GM18868 (cell line): ENCODE results near the gene NAALADL2.

Experiments used
- ATAC-seq: cut with Tn5 transposase; IDR thresholded peaks from one replicate; pipeline ENCODE4 v1.9.1; 2021; ENCODE audit warnings: mild to moderate bottlenecking, moderate library complexity; ENCODE audit not compliant: unreplicated experiment

The NAALADL2 gene

DNA sequence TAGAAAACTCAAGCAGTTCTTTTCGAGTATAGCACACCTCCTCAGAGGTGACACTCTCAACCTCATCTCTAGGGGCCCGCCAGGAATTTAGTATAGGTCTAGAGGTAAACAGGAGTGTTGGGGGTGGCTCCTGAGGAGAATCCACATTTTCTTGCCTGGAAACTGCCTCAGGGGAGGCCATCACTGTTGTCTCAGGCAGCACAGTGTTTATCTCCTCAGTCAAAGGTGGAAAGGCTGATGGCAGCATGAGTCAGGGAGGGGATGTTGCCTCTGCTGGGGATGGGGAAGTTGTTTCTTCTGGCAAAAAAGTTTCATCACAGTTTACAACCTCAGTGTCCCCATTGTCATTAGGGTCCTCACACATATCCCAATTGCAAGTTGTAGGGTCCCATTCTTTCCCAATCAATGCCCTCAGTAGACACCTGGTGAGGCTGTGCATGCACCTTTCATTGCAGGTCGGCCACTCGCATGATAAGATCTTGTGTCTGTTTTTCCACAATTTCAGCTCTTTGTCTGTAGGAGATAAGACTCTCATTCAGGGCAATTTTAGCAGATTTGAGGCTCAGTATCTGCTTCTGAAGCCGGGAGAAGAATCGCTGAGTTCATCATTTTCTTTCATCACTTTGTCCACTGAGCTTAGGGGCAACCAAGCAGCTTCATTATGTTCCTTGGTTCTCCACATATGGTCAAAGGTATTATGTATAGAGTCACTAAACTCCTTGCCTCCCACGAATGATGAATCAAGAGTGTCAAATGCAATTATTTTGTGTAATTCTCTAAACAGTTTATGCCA lies 25.8 kb downstream of the NAALADL2 start:
- no peak for ATAC-seq

DNA sequence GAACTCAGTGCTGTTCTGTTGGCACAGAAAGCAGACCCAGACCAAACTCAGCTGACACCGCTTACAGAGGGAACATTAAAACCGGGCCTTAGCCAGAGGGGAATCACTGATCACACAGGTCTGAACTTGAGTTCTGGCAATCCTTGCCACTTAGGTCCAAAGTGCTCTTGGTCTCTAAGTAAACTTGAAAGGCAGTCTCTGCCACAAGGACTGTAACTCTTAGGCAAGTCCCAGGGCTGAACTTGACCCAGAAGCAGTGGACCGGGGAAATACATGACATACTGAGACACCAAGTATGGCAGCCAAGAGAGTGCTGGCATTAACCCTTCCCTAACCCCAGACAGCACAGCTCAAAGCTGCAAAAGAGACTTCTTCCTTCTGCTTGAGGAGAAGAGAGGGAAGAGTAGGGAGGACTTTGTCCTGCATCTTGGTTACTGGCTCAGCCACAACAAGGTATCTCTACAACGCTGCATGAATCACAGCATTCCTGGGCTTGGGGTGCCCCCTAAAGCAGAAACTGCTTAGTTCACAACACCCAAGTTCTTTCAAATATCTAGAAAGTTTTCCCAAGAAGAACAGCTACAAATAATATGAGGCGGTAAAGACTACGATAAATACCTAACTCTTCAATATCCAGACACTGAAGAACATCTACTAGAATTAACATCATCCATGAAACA lies 32.5 kb downstream of the NAALADL2 start:
- no peak for ATAC-seq

DNA sequence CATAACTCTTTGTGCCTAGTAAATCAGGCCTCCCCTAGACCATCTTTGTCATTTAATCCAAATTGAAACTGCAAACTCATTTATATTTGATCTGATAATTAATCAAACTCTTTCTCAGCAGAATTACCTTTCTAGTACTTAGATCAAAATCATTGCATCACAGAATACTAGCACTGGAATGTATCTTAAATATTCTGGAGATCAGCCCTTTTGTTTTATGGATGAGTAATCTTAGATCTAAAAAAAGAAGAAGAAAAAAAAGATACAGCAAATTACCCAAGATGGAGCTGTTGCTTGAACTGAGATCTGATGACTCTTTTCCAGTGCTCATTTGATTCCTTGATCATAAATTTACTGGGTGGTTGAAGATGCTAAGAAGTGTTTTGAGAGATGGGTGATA lies 47.9 kb downstream of the NAALADL2 start:
- ATAC-seq: no peak

DNA sequence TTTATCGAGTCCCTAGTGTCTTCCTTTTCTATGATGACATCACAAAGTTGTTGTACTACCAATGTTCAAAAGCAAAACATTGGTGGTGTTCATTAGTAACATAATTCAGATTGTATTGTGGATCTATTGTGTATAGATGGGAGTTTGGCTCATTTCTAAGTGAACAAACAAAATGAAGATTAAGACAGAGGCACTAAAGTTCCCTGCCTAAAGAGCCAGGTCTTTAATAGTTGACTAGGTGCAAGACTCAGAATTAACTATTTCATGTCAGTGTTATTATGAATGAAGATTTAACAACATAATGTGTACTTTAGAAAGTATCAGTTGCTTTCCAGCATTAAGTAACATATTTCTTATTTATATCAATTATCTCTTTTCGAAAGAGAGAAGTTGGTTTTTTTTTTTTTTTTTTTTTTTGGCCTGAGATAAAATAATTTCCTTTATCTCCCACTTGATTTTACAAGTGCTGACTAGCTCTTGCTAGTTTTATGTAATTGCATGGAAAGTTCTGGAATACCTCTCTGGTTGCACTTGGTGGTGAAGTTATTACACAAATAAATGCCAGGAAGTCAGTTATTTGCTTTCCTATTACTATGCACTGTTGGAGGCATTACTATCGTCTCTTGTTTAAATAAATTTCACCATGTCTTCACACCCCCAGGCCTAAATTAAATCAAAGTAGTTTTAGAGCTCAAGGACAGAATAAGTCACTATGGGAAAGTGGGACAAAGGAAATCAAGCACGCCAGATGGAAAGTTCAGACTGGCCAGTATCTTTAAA lies 48.7 kb downstream of the NAALADL2 start:
- ATAC-seq: no peak

DNA sequence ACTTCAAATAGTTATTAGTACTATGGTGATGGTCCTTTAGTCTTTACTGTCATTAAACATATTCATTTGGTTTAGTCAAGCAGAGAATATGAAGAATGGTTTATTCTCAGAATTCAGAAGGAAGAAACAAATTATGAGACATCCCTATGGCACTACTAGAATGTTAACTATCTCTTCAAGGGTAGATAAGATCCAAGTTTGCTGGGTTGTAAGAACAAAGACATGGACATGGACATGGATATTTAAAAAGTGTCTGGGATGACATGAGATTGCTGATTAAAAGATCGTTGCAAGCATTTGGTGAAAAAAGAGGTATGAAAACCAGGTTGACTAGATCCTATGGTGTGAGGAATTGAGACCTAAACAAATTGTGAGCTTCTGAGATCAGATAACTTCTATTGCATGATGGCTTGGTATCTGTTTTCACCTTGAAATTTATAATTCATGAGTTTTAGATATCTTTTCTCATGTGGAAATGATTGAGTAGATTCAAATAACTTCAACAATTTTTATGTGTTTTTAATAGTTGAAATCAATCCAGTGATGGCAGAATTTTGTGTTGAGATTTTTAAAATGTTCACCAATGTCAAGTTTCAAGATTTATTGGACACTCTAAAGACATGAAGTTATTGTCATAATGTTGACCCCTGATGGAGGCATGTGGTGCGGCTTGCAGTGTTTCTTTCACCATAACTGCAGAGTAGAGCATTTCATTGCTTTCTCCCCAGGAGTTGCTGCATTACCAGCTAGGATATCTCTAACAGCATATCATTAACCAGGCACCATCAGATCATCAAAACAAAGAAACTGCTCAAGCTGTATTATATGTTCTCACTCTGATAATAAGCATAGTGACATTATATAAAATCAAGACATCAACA lies 72.6 kb downstream of the NAALADL2 start:
- ATAC-seq: no peak

DNA sequence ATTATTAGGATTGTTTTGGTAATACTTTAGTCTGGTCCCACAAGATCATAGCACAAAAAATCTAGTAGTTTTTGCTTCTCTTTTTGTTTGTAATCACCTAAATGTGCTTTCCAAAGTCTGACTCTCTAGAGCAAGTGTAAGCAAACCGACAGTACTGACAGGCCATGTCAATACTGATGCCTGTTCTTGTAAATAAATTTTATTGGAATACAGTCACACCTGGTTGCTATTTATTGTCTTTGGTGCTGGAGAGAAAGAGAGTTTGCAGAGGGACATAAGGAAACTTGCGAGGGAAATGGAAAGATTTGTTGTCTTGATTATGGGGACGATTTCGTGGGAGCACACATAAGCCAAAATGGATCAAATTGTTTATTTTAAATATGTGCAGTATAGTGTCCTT lies 77.5 kb downstream of the NAALADL2 start:
- ATAC-seq: no peak

DNA sequence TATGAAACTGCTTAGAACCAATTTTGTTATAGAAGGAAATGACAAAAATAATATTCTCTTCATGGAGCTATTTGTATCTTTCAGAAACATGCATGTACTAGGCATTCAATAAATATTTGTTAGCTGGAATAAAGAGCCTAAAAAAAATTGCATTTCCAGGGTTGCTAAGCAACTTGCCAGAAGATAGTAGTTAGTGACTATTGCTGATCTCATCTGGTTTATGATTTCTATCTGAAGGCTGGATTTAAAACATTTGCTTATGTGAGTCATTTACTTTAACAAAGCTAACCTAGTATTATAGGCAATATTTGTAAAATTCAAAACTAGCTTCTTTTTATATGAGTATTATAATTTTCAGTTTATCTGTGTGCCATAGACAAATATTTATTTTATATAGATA lies 78.3 kb downstream of the NAALADL2 start:
- no peak for ATAC-seq

DNA sequence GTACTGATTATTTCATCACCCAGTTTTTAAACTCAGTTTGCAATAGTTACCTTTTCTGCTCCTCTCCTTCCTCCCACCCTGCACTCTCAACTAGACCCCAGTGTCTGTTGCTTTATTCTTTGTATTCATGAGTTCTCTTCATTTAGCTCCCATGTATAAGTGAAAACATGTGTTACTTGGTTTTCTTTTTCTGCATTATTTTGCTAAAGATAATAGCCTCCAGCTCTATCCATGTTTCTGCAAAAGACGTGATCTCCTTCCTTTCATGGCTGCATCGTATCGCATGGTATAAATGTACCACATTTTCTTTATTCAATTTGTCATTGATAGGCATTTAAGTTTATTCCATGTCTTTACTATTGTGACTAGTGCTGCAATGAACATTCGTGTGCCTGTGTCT lies 79.0 kb downstream of the NAALADL2 start:
- ATAC-seq: no peak

DNA sequence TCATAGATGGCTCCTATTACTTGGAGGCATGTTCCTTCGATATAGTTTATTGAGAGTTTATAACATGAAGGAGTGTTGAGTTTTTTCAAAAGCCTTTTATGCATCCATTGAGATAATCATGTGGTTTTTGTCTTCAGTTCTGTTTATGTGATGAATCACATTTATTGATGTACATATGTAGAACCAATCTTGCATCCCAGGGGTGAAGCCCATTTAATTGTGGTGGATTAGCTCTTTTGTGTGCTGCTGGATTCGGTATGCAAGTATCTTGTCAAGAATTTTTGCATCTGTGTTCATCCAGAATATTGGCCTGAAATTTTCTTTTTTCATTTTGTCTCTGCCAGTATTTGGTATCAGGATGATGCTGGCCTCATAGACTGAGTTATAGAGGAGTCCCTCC lies 81.0 kb downstream of the NAALADL2 start:
- ATAC-seq: no peak

DNA sequence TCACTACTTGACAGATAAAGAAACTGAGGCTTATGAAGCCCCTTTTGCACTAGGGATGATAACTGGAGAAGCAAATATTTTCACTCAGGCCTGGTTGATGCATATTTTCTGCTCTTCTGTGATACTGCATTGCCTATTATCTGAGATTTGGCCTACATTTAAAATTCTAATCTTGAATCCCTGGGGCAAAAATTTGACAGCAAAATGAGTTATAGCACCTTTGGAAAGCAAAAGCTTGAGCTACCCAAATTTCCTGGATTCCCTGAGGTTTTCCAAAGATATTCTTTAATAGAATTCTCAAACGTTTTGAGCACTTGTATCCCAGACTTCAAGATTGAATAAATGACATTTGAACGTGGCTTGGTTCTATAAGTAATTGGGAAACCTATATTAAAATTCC lies 86.1 kb downstream of the NAALADL2 start:
- ATAC-seq: no peak

DNA sequence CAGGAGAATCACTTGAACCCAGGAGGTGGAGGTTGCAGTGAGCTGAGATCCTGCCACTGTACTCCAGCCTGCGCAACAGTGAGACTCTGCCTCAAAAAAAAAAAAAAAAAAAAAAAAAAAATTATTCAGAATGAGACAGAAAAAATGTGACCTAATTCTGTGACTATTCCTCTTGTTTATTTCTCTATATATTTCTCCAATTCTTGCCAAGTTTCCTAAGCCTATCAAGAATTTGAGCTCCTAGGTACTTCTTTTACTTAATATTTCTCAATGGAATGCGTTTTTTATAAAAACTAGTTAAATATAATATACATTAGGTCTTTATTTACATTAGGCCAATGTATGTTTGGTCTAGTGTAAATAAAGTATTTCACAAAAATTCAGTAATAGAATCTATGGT lies 86.8 kb downstream of the NAALADL2 start:
- no peak for ATAC-seq

DNA sequence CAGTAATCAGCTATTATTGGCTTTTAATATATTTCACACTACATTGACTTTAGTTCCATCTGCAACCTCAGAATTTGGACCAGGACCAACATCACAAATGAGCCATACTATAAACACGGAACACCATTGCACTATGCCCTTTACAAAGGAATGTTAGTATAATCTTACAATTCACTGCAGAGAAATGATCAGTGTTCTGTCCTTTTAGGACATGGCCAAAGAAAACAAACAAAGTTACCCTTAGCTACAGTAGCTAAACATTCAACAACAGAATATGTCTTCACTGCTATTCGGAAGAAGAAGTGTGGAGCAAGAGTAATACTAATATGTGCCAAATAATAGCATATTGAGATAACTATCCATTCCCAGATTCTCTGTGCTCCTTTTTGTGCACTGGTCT lies 90.4 kb downstream of the NAALADL2 start:
- no peak for ATAC-seq

DNA sequence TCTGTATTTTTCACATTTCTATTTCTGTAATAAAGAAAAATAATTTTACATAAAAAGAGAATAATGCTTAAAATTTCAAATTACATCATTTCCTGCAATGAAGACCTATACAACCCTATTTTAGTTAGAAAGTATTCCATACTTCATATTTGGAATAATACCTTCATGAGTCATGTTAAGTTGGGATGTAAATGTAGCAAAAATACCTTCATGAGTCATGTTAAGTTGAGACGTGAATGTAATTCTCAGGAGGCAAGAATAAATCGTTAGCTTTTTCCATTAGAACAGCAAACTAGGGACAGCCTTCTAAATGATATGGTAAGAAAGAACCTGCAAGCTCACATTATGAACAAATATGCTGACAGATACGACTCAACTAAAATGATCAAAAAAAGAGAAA lies 91.9 kb downstream of the NAALADL2 start:
- ATAC-seq: no peak

DNA sequence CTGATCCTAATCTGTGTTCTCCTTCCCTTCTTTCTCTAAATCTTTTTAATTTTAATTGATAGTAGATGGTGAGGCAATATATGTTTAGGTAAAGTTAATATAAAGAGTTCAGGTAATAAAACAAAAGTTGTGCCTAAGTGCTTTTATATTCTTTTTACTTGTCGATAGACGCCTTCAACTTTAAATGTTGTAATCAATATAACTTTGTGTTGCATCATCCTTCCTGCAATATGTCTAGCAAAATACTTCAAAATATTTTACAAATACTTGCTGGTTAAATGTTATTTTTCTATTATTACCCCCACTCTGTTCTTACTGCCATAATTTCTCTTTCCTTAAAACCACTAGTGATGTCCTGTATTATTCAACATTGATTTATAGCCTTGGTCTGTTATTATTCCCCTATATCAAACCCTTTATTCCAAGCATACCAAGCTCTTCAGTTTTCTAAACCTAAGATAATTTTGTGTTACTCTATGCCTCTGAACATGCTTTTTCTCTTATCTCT lies 92.4 kb downstream of the NAALADL2 start:
- ATAC-seq: no peak

DNA sequence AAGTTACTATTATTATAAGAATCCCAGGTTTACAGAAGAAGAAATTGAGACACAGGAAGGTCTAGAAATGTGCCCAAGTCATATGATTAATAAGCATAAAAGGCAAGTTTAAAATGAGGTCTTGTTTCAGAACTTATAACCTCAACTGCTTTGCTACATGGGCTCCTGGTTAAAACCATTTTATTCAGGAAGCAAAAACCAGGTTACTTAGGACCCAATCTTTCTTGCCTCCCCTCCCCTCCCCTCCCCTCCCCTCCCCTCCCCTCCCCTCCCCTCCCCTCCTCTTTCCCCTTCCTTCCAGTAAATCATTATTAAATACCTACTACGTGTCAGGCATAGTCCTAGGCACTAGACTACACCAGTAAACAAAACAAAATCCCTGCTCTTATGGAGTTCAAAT lies 93.9 kb downstream of the NAALADL2 start:
- no peak for ATAC-seq

DNA sequence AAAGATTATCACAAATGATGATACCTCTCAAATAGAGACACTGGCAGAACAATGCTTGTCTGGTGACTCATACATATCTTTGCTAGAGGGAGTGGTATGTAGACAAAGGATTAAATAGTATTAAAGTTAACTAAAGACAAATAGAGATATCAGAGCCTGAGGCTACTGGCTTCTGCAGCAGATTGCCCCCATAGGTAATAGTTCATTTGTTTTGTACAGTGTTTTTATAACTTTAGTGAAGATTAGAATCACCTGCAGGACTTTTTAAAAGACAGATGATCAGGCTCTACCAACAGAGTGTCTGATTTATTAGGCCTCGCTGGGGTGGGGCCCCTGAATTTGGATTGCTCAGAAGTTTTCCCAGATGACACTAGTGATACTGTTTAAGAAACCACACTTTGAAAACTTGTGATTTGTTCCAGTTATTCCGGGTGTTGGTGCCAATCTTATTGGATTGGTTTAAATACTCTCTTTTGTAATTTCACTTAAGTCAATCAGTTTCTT lies 96.4 kb downstream of the NAALADL2 start:
- ATAC-seq: no peak

DNA sequence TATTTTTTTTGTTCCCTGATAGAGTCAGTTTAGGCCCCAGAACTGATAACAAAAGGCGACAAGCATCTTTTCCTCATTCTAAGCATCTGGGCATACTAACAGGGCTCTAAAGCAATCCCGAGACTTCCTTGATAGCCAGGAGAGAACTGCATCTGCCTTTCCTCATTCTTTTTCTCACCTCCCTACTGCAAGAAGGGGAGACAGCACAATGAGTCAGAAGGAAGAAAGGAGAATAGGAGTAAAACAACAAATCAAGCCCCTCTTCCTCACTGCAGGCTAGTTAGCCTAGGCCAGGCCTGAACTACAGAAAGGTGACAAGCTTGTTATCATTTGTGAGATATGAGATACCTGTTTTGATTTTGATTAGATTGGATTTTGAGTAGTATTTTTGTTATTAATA lies 97.9 kb downstream of the NAALADL2 start:
- ATAC-seq: no peak

DNA sequence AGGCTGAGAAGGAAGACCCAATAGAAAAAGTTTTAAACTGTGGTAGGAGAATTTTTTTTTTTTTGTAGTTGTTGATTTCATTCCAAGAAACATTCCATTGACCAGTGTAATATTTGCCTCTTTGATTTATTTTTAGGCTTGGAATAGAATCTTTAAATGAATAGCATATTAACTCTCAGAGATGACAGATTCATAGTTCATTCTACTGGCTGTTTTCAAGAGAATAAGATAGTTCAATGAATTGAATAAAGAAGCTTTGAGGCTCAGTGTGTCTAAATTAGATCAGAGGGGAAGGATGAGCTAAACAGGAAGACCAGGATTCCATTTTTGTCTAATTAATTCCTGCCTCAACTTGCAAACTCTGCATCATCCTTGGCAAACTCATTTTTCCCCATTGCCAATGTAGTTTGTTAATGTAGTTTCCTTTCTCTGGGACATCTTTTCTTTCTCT lies 98.4 kb downstream of the NAALADL2 start:
- no peak for ATAC-seq

DNA sequence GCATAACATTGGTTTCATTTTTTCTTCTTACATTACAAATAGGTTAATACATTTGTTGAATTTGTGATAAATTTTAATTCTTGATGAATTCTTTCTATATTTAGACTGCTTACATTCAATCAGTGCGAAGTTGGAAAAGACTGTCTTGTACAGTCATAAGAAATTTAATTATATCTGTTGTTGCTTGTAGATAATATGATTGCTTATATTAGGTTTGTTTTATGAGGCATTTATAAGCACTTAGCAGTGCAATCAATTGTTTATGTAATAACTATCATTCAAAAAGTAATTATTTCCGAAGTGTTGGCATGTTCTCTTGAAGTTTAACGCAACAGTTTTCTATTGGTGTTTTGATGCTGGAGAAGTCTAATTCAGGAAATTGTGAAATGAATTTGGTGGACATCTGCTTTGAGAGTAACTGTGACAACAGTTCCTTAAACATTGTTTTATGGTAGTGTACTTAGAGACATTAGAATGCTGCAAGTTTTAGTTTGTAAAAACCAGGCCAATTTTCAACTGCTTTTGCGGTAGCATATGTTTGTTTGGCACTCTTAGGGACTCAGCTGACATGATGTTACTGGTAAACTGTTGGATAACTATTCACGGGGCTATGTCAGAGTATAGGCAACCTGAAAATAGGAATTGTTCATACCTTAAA lies 99.7 kb downstream of the NAALADL2 start:
- ATAC-seq: no peak

DNA sequence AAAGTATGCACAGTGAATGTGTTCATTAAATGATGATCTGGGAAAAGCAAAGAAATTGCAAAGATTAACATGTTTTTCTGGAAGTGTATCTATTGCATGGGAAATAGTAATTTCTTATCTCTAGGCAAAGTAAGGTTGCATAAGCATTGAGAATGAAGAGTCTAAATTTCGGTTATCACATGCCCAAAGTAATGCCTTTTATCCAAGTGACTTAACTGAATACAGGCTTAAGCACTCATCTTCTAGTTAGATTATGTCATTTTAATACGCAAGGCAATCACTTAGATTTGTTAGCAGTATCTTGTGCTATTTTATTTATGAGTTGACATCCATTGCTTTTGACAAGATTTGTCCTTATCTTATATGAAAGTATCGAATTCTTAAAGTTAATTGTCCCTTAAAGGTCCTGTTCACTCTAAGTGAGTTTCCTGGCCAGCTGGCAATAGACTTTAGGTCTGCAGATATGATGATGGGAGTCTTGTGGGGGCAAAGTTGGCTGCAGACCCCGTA lies 100.5 kb downstream of the NAALADL2 start:
- ATAC-seq: no peak
